ENCODE results near the gene CELF1.

DNA sequence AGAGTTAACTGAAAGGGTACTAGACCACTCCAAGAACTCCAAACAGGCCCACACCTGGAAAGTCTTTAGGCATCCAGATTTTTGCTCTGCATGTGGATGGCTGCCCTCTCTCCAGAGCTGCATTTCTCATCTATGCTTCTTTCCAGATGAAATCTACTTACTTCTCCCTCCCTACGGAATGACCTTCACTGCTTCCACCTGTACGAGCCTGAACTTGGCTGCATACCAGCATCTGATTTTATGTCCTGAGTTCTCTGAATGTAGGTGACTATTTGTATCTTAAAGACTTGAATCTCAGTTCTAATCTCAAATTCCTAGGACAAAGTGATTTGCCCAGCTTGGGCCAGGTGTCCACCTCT is 13.3 kb downstream of the CELF1 start:
- TF ChIP-seq, protein P1, sequence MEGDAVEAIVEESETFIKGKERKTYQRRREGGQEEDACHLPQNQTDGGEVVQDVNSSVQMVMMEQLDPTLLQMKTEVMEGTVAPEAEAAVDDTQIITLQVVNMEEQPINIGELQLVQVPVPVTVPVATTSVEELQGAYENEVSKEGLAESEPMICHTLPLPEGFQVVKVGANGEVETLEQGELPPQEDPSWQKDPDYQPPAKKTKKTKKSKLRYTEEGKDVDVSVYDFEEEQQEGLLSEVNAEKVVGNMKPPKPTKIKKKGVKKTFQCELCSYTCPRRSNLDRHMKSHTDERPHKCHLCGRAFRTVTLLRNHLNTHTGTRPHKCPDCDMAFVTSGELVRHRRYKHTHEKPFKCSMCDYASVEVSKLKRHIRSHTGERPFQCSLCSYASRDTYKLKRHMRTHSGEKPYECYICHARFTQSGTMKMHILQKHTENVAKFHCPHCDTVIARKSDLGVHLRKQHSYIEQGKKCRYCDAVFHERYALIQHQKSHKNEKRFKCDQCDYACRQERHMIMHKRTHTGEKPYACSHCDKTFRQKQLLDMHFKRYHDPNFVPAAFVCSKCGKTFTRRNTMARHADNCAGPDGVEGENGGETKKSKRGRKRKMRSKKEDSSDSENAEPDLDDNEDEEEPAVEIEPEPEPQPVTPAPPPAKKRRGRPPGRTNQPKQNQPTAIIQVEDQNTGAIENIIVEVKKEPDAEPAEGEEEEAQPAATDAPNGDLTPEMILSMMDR (IDR thresholded peaks at IDR 0.05), result no peak
- no peak for TF ChIP-seq EZH2 (IDR thresholded peaks at IDR 0.05; ENCODE audit: borderline replicate concordance, insufficient read depth, low read depth, low read length, poor library complexity, severe bottlenecking)
